Amniotic epithelial cell (primary cell): ENCODE data around the gene CAMLG.
"Not testable (repeated sequence)": the region's sequence is repeated elsewhere in the genome, so short reads cannot be mapped to it uniquely, and the experiment has no call there.

Source experiments
- DNase-seq: peaks from one replicate; pipeline ENCODE4 v3.0.0-alpha.2; 2010; ENCODE audit warnings: low read depth

The CAMLG gene

DNA sequence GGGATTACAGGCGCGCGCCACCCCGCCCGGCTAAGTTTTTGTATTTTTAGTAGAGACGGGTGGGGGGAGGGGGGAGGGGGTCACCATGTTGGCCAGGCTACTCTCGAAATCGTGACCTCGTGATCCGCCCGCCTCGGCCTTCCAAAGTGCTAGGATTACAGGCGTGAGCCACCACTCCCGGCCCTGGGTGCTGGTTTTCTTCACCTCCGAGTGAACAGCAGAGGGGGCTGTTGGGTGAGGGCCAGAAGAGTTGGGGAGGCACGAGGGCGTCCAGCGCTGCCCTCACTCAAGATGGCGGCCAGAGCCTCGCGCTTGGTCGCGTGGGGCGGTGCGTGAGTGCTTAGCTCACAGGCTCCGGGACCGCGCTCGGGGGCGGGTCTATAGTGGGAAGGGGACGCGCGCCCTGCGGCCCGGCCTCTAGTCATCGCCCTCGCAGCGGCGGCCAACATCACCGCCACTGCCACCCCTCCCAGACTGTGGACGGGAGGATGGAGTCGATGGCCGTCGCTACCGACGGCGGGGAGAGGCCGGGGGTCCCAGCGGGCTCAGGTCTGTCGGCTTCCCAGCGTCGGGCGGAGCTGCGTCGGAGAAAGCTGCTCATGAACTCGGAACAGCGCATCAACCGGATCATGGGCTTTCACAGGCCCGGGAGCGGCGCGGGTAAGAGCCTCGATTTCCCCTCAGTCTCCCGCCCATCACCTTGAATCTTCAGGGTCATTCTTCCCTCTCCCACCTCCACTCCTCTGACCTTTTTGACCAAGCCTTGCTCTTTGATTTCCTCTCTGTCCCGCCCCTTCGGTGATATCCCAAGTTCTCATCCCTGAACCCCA is at the start of gene CAMLG:
TSS of gene CAMLG (plus strand) at position 416 of the 830 bp plus-strand sequence. CDS start at position 489, 73 bp downstream.
- DNase-seq = peak; percentile 97

DNA sequence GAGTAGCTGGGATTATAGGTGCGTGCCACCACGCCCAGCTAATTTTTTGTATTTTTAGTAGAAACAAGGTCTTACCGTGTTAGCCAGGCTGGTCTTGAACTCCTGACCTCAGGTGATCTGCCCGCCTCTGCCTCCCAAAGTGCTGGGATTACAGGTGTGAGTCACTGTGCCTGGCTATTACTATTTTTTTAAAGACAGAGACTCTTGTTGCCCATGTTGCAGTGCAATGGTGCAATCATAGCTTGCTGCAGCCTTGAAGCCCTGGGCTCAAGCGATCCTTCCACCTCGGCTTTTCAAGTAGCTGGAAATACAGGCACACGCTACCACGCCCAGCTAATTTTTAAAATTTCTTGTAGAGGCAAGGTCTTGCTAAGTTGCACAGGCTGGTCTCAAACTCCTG is 48.2 kb upstream of the CAMLG start:
- DNase-seq = peak; percentile 9

DNA sequence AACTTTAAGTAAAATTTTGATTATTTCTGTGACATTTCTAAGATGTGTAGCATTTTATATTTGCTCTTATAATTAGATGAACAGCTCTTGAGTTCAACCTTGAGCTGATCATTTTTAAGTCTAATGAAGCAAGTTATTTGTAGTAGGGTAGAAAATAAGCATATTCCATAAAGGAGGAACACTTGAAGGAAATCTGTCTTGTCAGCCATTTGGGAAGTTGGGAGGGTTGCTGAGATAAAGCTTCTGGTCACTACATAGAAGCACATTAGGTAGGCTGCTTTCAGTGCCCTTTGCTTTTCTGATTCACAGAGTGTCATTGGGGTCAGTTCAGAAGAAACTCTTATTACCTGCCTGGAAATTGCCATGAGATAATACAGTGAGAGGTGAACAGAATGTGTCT is 45.6 kb upstream of the CAMLG start:
- no peak for DNase-seq

DNA sequence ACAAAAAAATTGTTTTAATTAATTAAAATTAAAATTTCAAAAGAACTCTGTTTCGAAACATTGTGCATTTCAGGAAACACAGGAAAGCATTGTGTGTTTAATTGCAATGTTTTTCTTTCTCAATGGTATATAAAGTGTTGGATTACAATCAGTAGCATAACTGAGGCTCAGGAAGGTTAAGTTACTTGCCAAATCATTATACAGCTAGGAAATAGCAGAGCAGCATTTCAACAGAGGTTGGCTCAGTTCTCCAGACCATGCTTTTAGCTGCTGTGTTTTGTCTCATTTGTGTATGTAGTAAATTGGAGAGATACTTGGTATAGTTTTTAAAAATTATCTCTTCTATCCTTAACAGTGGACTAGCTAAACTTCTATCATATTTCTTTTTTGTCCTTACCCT is 30.0 kb upstream of the CAMLG start:
- DNase-seq = peak; percentile 11

DNA sequence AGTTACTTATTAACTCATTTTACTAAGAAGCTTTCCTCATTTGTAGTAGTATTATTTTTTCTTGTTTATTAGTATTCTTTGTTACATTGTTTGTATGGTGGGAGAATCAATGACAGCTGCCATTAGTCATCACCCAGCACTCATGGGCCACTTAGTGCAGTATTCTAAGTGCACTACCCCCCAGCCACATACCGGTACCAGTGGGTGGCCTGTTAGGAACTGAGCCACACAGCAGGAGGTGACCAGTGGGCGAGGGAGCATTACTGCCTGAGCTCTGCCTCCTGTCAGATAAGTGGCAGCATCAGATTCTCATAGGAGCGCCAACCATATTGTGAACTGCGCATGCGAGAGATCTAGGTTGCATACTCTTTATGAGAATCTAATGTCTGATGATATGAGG is 24.2 kb upstream of the CAMLG start:
- DNase-seq = no peak

DNA sequence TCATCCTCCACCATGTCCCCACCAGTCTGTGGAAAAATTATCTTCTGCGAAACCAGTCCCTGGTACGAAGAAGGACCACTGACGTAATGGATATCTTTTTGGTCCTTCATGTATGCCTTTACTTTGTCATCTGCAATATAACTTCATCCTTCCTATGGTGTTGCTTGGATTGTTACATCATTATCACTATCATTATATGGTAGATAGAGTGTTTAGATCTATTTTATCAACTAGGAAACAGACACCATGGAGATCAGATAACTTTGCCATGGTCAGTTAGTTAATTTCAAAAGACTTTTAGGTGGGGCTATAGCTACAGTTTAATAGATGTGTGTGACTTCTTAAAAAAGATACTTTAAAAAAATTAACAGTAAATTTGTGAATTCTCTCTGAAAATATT is 23.8 kb upstream of the CAMLG start:
- no peak for DNase-seq

DNA sequence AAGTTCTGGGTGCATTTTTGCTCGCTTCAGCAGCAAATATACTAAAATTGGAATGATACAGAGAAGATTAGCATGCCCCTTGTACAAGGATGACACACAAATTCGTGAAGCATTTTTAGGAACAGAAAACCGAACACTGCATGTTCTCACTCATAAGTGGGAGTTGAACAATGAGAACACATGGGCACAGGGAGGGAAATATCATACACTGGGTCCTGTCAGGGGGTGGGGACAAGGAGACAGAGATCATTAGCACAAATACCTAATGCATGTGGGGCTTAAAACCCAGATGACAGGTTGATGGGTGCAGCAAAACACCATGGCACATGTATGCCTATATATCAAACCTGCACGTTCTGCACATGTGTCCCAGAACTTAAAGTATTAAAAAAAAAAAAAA is 22.9 kb upstream of the CAMLG start:
- DNase-seq = not testable (repeated sequence)

DNA sequence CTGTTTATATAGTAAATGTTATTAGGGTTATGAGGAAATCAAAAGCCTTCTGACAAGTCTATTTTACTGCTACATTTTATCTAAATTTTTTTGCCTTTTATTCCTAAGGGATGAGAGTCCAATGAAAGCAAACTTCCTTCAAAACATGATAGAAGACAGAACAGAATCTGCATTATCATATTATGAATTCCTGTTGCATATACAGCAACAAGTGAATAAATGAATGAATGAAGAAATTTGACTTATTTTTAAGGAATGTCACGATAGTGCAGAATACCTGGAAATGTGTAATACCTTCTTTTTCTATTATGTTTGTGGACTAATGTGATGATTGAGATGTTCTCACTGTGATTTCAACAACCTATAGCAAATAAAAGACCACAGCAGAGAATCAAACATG is 13.5 kb upstream of the CAMLG start:
- DNase-seq = no peak

DNA sequence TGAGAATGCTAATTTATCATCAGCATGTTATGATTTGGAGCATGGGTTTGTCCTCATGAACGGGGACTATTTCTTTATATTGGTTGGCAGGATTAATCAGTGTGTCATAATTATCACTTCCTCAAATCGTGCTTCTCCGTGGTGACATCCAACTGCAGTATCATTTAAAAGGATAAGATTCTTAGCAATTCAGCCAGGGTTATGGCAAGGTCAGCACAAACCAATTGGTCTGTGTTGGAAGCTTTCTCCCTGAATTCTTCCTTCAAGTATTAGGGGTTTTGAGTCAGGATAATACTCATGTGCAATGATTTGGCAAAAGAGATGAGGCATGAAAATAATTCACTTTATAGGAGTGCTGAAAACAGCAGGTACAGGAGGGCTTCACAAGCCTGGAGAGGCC is 5.5 kb upstream of the CAMLG start:
- no peak for DNase-seq

DNA sequence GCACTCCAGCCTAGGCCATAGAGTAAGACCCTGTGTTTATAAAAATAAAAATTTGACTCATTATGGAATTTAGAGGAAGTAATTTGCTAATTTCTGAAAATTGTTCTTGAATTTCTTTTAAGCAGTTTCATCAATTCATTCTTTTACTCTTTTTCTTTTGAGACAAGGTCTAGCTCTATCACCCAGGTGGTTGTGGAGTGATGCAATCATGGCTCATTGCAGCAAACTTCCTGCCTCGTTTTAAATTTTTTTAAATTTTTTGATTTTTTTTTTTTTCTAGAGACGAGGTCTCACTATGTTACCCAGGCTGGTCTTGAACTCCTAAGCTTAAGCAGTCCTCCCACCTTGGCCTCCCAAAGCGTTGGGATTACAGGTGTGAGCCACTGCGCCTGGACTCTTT is 3.1 kb upstream of the CAMLG start:
- DNase-seq = no peak

DNA sequence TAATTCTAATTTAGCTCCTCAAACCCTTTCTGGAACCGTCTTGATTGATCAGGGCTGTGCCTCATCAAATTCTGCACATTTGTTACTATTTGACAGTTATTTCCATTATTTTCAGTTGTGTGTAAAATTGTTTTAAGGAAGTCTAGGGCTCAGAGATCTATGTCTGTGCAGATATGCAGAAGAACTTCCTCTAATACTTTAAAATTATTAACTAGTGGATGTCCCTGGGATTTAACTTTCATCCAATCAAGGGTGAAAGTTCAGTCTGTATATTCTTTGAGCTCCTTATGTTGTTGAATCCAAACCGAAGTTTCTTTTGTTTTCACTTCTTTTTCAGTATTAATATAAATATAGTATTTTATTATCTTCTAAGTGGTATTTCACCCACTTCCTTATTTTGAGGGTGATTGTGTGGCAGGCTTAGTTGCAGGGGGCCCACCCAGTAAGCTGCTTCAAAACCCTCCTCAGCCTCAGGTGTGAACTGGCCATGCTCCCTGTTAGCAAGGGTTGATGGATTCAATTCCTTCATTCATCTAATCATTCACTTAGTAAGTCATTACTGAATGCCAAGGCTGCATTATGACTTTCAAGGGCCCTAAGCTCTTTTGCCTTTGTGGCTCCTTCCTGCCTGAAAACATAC is 2.1 kb upstream of the CAMLG start:
- no peak for DNase-seq

DNA sequence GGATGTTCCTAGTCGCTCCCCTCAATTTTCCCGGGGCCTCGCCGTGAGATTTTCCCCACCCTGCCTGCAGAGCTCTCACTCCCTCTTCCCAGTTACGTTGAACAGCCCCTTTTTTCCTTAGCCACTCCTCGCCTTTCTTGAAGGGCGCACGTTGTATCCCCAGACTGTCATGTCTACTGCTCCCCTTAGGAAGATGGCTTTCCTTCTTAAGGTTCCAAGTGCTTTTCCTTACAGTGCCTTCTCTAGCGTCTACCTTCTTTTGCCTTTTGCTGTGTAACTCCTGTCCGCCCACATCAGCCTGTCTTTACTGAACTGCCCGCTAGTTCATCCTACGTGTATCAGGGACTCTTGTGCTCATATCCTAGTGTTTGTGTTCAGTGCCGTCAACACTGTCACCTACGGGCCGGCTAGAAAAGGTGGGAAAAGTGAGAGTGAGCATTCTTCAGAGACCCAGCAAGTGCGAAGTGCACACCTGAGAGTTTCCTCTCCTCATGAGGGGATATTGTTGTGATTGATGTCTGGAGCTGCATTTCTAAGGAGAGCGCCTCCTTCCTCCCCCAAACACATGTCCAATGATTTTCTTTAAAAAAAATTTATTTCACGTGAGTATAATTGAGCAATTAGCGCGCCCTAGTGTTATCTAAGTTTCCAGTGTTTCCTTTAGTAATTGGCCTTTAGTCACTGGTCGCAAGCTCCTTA is 764 bp downstream of the CAMLG start:
- DNase-seq = peak; percentile 41

DNA sequence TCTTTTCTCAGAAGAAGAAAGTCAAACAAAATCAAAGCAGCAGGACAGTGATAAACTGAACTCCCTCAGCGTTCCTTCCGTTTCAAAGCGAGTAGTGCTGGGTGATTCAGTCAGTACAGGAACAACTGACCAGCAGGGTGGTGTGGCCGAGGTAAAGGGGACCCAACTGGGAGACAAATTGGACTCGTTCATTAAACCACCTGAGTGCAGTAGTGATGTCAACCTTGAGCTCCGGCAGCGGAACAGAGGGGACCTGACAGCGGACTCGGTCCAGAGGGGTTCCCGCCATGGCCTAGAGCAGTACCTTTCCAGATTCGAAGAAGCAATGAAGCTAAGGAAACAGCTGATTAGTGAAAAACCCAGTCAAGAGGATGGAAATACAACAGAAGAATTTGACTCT is 2.7 kb downstream of the CAMLG start:
- DNase-seq = no peak

DNA sequence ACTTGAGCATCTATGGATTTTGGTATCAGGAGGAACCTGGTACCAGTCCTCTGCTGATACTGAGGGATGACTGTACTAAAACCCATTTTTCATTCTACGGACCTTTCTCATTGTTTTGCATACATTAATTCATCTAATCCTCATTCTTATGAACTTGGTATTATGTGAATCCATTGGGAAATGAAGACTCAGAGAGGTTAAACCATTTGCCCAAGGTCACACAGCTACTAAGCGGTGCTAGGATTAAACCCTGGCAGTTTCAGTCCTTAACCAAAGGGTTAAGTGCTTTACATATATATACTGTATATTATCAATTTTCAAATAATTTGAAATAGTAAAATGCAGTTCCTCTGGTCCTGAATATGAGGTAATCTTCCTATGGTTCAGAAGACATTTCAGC is 3.8 kb downstream of the CAMLG start:
- no peak for DNase-seq

DNA sequence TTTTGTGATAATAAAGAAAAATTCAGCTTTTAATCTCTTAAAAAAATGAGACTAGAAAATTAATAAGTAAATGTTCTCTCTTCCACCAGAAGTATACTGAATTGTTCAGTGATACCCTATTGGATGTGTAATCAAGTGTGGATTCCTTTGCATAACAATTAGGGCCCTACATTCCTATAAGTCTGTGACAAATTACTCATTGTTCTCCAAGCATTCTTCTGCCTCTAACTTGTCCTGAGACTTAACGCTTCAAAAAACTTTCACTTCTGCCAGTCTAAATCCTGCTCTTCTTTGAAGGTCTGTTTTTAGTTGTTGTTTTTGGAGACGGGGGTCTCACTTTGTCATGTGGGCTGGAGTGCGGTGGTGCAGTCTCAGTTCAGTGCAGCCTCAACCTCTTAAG is 11.1 kb downstream of the CAMLG start:
- DNase-seq = no peak

DNA sequence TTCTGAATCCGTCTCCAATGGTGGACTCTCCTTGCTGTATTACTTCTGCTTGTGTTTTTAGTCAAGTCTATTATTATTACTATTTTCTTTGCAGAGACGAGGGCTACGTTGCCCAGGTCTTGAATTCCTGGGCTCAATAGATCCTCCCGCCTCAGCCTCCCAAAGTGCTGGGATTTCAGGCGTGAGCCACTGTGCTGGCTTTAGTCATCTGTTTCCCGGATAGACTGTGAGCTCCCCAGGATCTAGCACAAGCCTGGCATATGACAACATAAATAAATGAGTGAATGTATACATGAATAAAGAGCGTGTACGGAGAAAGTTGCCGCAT is 19.8 kb downstream of the CAMLG start:
- DNase-seq = no peak

DNA sequence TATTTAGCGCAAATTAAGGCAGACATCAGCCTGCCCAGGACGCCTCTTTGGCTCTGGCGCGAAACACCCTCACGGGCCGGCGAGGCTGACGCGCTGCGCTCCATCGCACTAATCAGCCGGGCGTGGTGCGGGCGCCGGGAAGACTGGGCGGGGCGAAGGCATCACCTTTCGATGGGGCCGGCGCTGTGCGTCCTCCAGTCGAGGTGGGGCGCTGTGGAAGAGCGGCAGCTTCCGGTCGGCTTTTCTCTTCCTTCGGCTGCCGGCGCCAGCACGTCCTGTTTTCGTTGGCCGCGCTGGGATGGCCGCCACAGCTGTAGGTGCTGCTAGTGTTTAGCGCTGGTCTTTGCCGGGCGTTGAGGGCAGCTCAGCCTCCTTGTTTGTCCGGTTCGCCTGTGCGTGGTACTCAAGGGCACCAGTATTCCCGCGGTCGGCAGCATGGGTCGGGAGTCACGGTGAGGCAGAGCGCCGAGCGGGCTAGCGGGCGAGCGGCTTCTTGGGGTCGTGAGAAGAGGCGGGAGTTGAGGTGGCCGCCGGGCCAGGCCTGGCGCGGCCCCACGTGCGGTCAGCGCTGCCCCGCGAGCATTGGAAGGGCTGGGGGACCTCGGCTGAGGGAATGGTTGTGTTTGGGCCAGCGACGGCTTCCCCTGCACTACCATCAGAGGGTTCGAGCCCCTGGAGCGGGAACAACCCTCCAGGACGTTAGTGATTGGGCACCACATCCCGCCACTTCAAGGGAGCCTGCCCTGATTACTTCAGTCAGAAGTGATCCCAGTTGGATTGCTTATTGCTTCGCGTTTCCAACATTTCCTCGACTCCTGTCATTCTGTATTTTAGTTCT is 20.4 kb downstream of the CAMLG start, which contains the start of gene DDX46:
TSS of gene DDX46 (plus strand) at position 276 of the 838 bp plus-strand sequence. CDS start at position 436, 160 bp downstream.
- peak; percentile 86 for DNase-seq

DNA sequence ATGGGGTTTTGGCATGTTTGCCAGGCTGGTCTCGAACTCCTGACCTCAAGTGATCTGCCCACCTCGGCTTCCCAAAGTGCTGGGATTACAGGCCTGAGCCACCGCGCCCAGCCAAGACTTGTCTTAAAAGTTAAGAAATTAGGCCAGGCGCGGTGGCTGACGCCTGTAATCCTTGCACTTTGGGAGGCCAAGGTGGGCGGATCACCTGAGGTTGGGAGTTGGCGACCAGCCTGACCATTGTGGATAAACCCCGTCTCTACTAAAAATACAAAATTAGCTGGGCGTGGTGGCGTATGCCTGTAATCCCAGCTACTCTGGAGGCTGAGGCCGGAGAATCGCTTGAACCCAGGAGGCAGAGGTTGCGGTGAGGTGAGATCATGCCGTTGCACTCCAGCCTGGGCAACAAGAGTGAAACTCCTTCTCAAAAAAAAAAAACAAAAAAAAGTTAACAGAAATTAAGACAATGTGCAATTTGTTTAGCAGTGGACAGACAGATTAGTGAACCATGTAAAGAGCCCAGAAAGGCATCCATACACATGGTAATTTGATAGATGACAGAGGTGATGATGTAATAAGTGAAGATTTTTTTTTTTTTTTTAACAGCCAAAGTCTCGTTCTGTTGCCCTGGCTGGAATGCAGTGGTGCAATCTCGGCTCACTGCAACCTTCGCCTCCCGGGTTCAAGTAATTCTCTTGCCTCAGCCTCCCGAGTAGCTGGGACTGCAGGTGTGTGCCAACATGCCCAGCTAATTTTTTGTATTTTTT is 29.4 kb downstream of the CAMLG start:
- DNase-seq = peak; percentile 62

DNA sequence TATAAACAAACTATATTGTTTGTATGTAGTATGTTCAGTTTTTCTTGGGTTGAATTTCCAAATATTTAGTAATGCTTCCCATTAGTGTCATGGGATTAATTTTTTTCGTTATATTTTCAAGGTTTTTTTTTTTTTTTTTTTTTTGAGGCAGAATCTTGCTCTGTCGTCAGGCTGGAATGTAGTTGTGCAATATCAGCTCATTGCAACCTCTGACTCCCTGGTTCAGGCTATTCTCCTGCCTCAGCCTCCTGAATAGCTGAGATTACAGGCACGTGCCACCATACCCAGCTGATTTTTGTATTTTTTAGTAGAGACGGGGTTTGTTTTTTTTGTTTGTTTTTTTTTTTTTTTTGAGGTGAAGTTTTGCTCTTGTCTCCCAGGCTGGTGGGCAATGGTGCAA is 30.9 kb downstream of the CAMLG start:
- DNase-seq = peak; percentile 88

DNA sequence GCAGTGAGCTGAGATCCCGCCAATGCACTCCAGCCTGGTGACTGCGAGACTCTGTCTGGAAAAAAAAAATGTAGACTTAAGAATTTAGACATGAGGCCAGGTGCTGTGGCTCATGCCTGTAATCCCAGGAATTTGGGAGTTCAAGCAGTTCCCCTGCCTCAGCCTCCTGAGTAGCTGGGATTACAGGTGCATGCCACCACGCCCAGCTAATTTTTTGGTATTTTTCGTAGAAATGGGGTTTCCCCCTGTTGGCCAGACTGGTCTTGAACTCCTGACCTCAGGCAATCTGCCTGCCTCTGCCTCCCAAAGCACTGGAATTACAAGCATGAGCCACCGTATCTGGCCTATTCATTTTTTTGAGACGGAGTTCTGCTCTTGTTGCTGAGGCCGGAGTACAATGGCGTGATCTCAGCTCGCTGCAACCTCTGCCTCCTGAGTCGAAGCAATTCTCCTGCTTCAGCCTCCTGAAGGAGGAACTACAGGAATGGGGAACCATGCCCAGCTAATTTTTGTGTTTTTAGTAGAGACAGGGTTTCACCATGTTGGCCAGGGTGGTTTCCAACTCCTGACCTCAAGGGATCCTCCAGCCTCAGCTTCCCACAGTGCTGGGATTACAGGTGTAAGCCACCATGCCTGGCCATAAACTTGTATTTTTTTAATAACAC is 34.2 kb downstream of the CAMLG start:
- DNase-seq = no peak

DNA sequence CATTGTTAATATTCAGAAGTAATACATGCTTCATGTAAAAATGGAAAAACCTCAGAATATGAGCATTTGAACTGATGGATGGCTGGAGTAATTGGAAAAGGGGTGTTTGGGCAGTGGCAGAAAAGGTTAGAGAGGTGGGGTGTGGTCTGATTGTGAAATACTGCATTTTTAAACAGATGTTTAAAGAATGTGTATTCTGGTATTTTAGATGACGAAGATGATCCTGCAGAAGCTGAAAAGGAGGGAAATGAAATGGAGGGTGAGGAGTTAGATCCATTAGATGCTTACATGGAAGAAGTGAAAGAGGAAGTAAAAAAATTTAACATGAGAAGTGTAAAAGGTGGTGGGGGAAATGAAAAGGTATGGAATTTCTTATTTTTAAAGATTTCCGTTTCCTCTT is 39.0 kb downstream of the CAMLG start:
- peak; percentile 6 for DNase-seq
